SK-N-SH treated with all-trans-retinoic acid at 6 μM for 48 hours (cell line): ENCODE results near the gene NUDT7.

Source experiments
- ARNTL ChIP-seq: fragments of 450-650 bp; formaldehyde crosslinking; IDR thresholded peaks from 2 replicates; pipeline ENCODE4 v1.5.0; 2020; ENCODE audit warnings: low read depth, mild to moderate bottlenecking, moderate library complexity, borderline replicate concordance
- CSDC2 ChIP-seq: fragments of 250-450 bp; sonication (Bioruptor Pico); IDR thresholded peaks from 2 replicates; pipeline ENCODE4 v1.5.0; 2020; ENCODE audit warnings: mild to moderate bottlenecking, moderate library complexity
- GLIS3 ChIP-seq: fragments of 250-450 bp; sonication (Bioruptor Pico); IDR thresholded peaks from 2 replicates; pipeline ENCODE4 v1.5.0; 2020; ENCODE audit warnings: mild to moderate bottlenecking, moderate library complexity
- OSR1 ChIP-seq: fragments of 250-450 bp; sonication (Bioruptor Pico); IDR thresholded peaks from 2 replicates; pipeline ENCODE4 v1.8.0; 2022; ENCODE audit warnings: moderate library complexity, mild to moderate bottlenecking, inconsistent platforms
- RARB ChIP-seq: fragments of 250-450 bp; sonication (Bioruptor Pico); IDR thresholded peaks from 2 replicates; pipeline ENCODE4 v1.8.0; 2021; ENCODE audit warnings: mild to moderate bottlenecking, moderate library complexity
- TOX ChIP-seq: fragments of 250-450 bp; sonication (Bioruptor Pico); IDR thresholded peaks from 2 replicates; pipeline ENCODE4 v1.8.0; 2021; ENCODE audit warnings: mild to moderate bottlenecking, moderate library complexity, borderline replicate concordance
- ZC3H10 ChIP-seq: fragments of 250-450 bp; sonication (Bioruptor Pico); IDR thresholded peaks from 2 replicates; pipeline ENCODE4 v1.5.1; 2021; ENCODE audit warnings: mild to moderate bottlenecking, moderate library complexity
- ZFP30 ChIP-seq: fragments of 450-650 bp; formaldehyde crosslinking; IDR thresholded peaks from 2 replicates; pipeline ENCODE4 v1.5.0; 2022; ENCODE audit warnings: mild to moderate bottlenecking, moderate library complexity
- ZNF70 ChIP-seq: fragments of 450-650 bp; formaldehyde crosslinking; IDR thresholded peaks from 2 replicates; pipeline ENCODE4 v1.5.0; 2020; ENCODE audit warnings: mild to moderate bottlenecking, moderate library complexity
- TF ChIP-seq, protein P1 (sequence below): fragments of 250-450 bp; sonication (Bioruptor Pico); IDR thresholded peaks from 2 replicates; pipeline ENCODE4 v1.5.0; 2020; ENCODE audit warnings: mild to moderate bottlenecking, moderate library complexity
- TF ChIP-seq, protein P2 (sequence below): fragments of 250-450 bp; sonication (Bioruptor Pico); IDR thresholded peaks from 2 replicates; pipeline ENCODE4 v1.8.0; 2020; ENCODE audit warnings: mild to moderate bottlenecking, moderate library complexity, borderline replicate concordance
- TF ChIP-seq, protein P3 (sequence below): fragments of 250-450 bp; sonication (Bioruptor Pico); IDR thresholded peaks from 2 replicates; pipeline ENCODE4 v1.5.1; 2021; ENCODE audit warnings: mild to moderate bottlenecking, moderate library complexity
- TF ChIP-seq, protein P4 (sequence below): fragments of 250-450 bp; sonication (Bioruptor Pico); IDR thresholded peaks from 2 replicates; pipeline ENCODE4 v1.5.1; 2020; ENCODE audit warnings: low read depth, mild to moderate bottlenecking, moderate library complexity

DNA sequence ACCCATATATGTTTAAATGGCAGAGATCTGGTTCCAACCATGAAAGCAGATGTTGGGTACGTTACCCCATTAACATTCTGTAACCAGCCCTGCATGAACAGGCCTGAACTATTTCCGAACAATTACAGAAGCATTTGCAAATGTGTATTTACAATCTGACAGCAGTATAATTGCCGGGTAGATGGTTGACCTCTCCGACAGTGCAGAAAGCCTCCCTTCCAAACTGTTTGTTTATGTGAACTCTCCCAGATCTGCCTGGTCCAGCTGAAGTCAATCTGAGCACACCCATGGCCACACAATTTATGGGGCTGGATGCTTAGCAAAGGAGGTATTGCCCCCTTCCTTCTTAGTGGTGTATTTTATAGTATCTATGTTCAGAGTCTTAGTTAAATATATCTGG is 21.8 kb downstream of the NUDT7 start:
- TF ChIP-seq ZNF70 (no peak), CSDC2 (CRISPR knock-in tag) (no peak), ZFP30 (no peak), TOX (CRISPR knock-in tag) (no peak), RARB (no peak), ARNTL (CRISPR knock-in tag) (no peak), GLIS3 (CRISPR knock-in tag) (no peak), OSR1 (CRISPR knock-in tag) (no peak), ZC3H10 (CRISPR knock-in tag) (no peak)
- TF ChIP-seq, protein P1, sequence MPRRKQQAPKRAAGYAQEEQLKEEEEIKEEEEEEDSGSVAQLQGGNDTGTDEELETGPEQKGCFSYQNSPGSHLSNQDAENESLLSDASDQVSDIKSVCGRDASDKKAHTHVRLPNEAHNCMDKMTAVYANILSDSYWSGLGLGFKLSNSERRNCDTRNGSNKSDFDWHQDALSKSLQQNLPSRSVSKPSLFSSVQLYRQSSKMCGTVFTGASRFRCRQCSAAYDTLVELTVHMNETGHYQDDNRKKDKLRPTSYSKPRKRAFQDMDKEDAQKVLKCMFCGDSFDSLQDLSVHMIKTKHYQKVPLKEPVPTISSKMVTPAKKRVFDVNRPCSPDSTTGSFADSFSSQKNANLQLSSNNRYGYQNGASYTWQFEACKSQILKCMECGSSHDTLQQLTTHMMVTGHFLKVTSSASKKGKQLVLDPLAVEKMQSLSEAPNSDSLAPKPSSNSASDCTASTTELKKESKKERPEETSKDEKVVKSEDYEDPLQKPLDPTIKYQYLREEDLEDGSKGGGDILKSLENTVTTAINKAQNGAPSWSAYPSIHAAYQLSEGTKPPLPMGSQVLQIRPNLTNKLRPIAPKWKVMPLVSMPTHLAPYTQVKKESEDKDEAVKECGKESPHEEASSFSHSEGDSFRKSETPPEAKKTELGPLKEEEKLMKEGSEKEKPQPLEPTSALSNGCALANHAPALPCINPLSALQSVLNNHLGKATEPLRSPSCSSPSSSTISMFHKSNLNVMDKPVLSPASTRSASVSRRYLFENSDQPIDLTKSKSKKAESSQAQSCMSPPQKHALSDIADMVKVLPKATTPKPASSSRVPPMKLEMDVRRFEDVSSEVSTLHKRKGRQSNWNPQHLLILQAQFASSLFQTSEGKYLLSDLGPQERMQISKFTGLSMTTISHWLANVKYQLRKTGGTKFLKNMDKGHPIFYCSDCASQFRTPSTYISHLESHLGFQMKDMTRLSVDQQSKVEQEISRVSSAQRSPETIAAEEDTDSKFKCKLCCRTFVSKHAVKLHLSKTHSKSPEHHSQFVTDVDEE (CRISPR knock-in tag) = no peak
- TF ChIP-seq, protein P2, sequence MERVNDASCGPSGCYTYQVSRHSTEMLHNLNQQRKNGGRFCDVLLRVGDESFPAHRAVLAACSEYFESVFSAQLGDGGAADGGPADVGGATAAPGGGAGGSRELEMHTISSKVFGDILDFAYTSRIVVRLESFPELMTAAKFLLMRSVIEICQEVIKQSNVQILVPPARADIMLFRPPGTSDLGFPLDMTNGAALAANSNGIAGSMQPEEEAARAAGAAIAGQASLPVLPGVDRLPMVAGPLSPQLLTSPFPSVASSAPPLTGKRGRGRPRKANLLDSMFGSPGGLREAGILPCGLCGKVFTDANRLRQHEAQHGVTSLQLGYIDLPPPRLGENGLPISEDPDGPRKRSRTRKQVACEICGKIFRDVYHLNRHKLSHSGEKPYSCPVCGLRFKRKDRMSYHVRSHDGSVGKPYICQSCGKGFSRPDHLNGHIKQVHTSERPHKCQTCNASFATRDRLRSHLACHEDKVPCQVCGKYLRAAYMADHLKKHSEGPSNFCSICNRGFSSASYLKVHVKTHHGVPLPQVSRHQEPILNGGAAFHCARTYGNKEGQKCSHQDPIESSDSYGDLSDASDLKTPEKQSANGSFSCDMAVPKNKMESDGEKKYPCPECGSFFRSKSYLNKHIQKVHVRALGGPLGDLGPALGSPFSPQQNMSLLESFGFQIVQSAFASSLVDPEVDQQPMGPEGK (CRISPR knock-in tag) = no peak
- TF ChIP-seq, protein P3, sequence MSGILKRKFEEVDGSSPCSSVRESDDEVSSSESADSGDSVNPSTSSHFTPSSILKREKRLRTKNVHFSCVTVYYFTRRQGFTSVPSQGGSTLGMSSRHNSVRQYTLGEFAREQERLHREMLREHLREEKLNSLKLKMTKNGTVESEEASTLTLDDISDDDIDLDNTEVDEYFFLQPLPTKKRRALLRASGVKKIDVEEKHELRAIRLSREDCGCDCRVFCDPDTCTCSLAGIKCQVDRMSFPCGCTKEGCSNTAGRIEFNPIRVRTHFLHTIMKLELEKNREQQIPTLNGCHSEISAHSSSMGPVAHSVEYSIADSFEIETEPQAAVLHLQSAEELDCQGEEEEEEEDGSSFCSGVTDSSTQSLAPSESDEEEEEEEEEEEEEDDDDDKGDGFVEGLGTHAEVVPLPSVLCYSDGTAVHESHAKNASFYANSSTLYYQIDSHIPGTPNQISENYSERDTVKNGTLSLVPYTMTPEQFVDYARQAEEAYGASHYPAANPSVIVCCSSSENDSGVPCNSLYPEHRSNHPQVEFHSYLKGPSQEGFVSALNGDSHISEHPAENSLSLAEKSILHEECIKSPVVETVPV = no peak
- TF ChIP-seq, protein P4, sequence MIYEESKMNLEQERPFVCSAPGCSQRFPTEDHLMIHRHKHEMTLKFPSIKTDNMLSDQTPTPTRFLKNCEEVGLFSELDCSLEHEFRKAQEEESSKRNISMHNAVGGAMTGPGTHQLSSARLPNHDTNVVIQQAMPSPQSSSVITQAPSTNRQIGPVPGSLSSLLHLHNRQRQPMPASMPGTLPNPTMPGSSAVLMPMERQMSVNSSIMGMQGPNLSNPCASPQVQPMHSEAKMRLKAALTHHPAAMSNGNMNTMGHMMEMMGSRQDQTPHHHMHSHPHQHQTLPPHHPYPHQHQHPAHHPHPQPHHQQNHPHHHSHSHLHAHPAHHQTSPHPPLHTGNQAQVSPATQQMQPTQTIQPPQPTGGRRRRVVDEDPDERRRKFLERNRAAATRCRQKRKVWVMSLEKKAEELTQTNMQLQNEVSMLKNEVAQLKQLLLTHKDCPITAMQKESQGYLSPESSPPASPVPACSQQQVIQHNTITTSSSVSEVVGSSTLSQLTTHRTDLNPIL (CRISPR knock-in tag) = no peak
